Ascending aorta (tissue), 2 donors: ENCODE results near the gene OR2T8. TPM values are rescaled to one million over a fixed set of nuclear protein-coding genes. Genes with fewer than 3 reads are reported as not detected.

Source experiments
- DNase-seq, 2 donors: peaks; one replicate each; pipeline ENCODE4 v3.0.0-alpha.2; 2019; ENCODE audit warnings: low spot score in 2 of 2
- H3K27ac ChIP-seq, 2 donors: fragments of 200-600 bp; sonication (generic); one replicate each; pipeline ENCODE4 v1.5.1; 2016 to 2017; ENCODE audit warnings: mild to moderate bottlenecking in 1 of 2
- H3K27me3 ChIP-seq: fragments of 200-600 bp; sonication (generic); one replicate; pipeline ENCODE4 v1.5.1; 2017
- H3K36me3 ChIP-seq, 2 donors: fragments of 200-600 bp; sonication (generic); one replicate each; pipeline ENCODE4 v1.5.1; 2016
- H3K4me1 ChIP-seq, 2 donors: fragments of 200-600 bp; sonication (generic); one replicate each; pipeline ENCODE4 v1.5.1; 2016 to 2017; ENCODE audit warnings: mild to moderate bottlenecking in 1 of 2
- H3K4me3 ChIP-seq, 2 donors: fragments of 200-600 bp; sonication (generic); one replicate each; pipeline ENCODE4 v1.5.1; 2016 to 2017; ENCODE audit warnings: mild to moderate bottlenecking in 1 of 2
- H3K9me3 ChIP-seq, 2 donors: fragments of 200-600 bp; sonication (generic); one replicate each; pipeline ENCODE4 v1.5.1; 2016
- CTCF ChIP-seq, 3 experiments: fragments of 200-600 bp in 2 of 3; fragments of 450-650 bp in 1 of 3; sonication (generic) in 2 of 3; IDR thresholded peaks; one replicate each; pipeline ENCODE4 v1.5.1; 2016 to 2019; ENCODE audit warnings: antibody characterized with exemption in 3 of 3, mild to moderate bottlenecking in 1 of 3, moderate library complexity in 1 of 3
- intact Hi-C: fragments of 100-400 bp; cut with DNase I; formaldehyde crosslinking; loops from one replicate; pipeline ENCODE4 v1.15.1; 2023
- total RNA-seq: library from RNA; depleted of rRNA; stranded (reverse); fragments of >200 nt; gene quantifications from one replicate; pipeline ENCODE4 v1.1.0, GENCODE V29; 2016

The OR2T8 gene
- total RNA-seq, 1 donor from 2014 or later, result not detected

- intact Hi-C loops, result no loop called here
Measured at GRCh38 chr1:247913786-247914185, 6.3 kb upstream of the OR2T8 start.

DNA sequence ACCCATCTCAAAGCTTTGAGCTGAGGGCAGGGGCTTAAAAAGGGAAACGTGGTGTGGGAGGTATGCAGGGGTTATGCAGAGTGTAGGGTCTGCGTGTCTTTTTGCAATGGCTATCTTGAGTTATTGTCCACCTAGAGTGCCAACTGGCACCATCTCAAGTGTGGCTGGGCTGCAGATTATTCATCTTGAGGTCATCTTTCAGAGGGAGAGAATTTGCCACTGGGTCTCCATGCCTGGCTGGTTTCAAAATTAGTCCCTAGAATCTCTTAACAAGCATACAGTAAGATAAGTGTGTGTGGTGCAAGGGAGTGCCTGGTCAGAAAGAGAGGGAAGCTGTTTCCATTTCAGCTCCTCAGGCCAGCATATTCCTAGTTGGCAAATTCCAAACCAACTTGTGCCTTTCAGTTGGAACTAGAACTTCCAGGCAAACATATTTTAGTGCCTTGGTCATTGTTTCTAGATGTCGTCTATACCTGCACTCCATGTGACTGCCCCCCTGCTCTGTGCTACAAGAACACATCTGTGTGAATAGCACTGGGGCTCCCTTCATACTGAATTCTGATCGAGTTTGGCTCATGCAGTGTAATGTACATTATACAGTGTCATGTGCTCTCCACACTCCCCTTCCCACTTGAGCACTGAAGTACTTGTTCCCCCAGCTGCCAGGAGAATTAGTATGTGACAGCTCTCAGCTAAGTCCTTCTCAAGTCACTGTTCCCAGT lies 5.0 kb upstream of the OR2T8 start:
- DNase-seq, result no peak
- Histone ChIP-seq H3K36me3 (no peaks in the 10 kb centered on the region), H3K9me3 (no peaks in the 10 kb centered on the region), H3K27ac (no peak overlapping the region), H3K4me3 (no peak overlapping the region), H3K27me3 (no peaks in the 10 kb centered on the region), H3K4me1 (no peaks in the 10 kb centered on the region)
- no peak for TF ChIP-seq CTCF (IDR thresholded peaks at IDR 0.05)
- intact Hi-C loops, result no loop called here

More at GRCh38 chr1:247913786-247914185, 6.3 kb upstream of the OR2T8 start:
- Histone ChIP-seq H3K27ac (no peak overlapping the region), H3K9me3 (no peaks in the 10 kb centered on the region), H3K36me3 (no peaks in the 10 kb centered on the region), H3K4me1 (no peaks in the 10 kb centered on the region), H3K4me3 (no peak overlapping the region), H3K27me3 (no peaks in the 10 kb centered on the region)
- DNase-seq, result no peak
- no peak for TF ChIP-seq CTCF (IDR thresholded peaks at IDR 0.05)

- no peaks in the 10 kb centered on the region for H3K9me3 ChIP-seq
- no peak for TF ChIP-seq CTCF (IDR thresholded peaks at IDR 0.05)
- H3K4me1 ChIP-seq, result no peaks in the 10 kb centered on the region
- no peaks in the 10 kb centered on the region for H3K27me3 ChIP-seq
- intact Hi-C loops, result no loop called here
- H3K36me3 ChIP-seq, result no peaks in the 10 kb centered on the region
- H3K4me3 ChIP-seq, result no peak overlapping the region
- no peak for DNase-seq
- H3K27ac ChIP-seq, result no peak overlapping the region
Measured at GRCh38 chr1:247923941-247924340, 3.9 kb downstream of the OR2T8 start.

DNA sequence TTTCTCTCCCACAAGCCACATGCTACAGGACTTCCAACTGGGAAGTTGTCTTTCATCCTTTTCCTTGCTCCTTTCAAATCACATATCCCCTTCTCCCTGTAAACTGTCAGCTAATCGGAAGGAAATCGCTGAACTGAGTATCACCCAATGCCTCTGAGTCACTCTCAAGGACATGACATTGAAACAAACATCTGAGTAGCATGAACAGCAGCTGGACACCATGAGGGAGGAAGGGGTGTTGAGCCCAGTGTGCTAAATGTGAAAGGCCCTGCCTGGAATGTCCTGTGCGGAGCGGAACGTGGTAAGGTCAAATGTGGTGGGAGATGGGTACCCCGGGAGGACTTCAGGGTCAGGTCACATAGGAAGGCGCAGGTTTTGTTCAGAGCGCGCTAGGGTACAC lies 4.8 kb downstream of the OR2T8 start, which contains the start of gene OR2AJ1:
Gene OR2AJ1 (plus strand): TSS at position 22 of the 400 bp plus-strand sequence. CDS start 8,880 bp downstream, outside the sequence.
- Histone ChIP-seq H3K27ac (no peak within 1 kb of the TSS), H3K9me3 (no peaks in the 10 kb centered on the region), H3K27me3 (no peaks in the 10 kb centered on the region), H3K36me3 (no peaks in the 10 kb centered on the region), H3K4me3 (no peak within 1 kb of the TSS), H3K4me1 (no peaks in the 10 kb centered on the region)
- TF ChIP-seq CTCF (IDR thresholded peaks at IDR 0.05), result no peak
- DNase-seq, result no peak
- intact Hi-C loops, result no loop called here

GRCh38 chr1:247933989-247934388 lies 13.9 kb downstream of the OR2T8 start:
- intact Hi-C loops, result no loop called here
- peaks cover 6% of the 10 kb centered on the region for H3K27me3 ChIP-seq
- no peak overlapping the region for H3K4me3 ChIP-seq
- no peaks in the 10 kb centered on the region for H3K36me3 ChIP-seq
- TF ChIP-seq CTCF (IDR thresholded peaks at IDR 0.05), result no peak
- no peaks in the 10 kb centered on the region for H3K9me3 ChIP-seq
- no peak overlapping the region for H3K27ac ChIP-seq
- H3K4me1 ChIP-seq, result no peaks in the 10 kb centered on the region
- DNase-seq, result no peak
